WI38 (cell line): ENCODE results near the gene ZNF789.

Source experiments
- H3K4me3 ChIP-seq: 2 replicates; pipeline ENCODE4 v1.5.1; 2011; ENCODE audit warnings: low read depth, mild to moderate bottlenecking, control low read depth, low read length
- CTCF ChIP-seq: IDR thresholded peaks from 2 replicates; pipeline ENCODE4 v1.5.1; 2012; ENCODE audit warnings: low read depth, mild to moderate bottlenecking, control low read depth, low read length

The ZNF789 gene

GRCh38 chr7:99438573-99439480 lies 33.9 kb upstream of the ZNF789 start, which contains the start of the genes CPSF4 and PTCD1:
Gene CPSF4, plus strand, starts transcription at chr7:99438943. Its CDS starts 140 bp downstream, at chr7:99439083.
Gene PTCD1, minus strand, starts transcription at chr7:99438798. Its CDS starts 3,556 bp downstream, at chr7:99435242.
- no peak for TF ChIP-seq CTCF
- peak within 1 kb of the TSS; percentile 78 for H3K4me3 ChIP-seq

- H3K4me3 ChIP-seq, result peak overlapping the region; percentile 78
- no peak for TF ChIP-seq CTCF
Observed at GRCh38 chr7:99440195-99440594, 32.5 kb upstream of the ZNF789 start.

GRCh38 chr7:99446096-99446495 lies 26.6 kb upstream of the ZNF789 start:
- no peak for TF ChIP-seq CTCF
- H3K4me3 ChIP-seq, result no peak overlapping the region

- H3K4me3 ChIP-seq, result no peak overlapping the region
- TF ChIP-seq CTCF, result no peak
Observed at GRCh38 chr7:99447943-99448342, 24.7 kb upstream of the ZNF789 start.

GRCh38 chr7:99448855-99449254 lies 23.8 kb upstream of the ZNF789 start:
- no peak overlapping the region for H3K4me3 ChIP-seq
- TF ChIP-seq CTCF, result no peak

GRCh38 chr7:99449326-99449725 lies 23.4 kb upstream of the ZNF789 start:
- TF ChIP-seq CTCF, result no peak

GRCh38 chr7:99451936-99452335 lies 20.8 kb upstream of the ZNF789 start:
- TF ChIP-seq CTCF, result no peak
- no peak overlapping the region for H3K4me3 ChIP-seq

More at GRCh38 chr7:99449326-99449725, 23.4 kb upstream of the ZNF789 start:
- no peak overlapping the region for H3K4me3 ChIP-seq
